MCF 10A (cell line): ENCODE measurements around the gene SARDH. TPM values are rescaled to one million over a fixed set of nuclear protein-coding genes. Genes with fewer than 3 reads are reported as not detected.

Source experiments
- BruUV-seq: library from RNA; stranded (reverse); fragments of 400-500 nt; replicated peaks from 2 replicates; lab custom pipeline; 2021; lab: Mats Ljungman, UMichigan
- CTCF ChIA-PET: fragments of 300-600 bp; sonication (Branson Sonifier 250); formaldehyde crosslinking; extraction: SDS; loops from one replicate; lab custom pipeline; 2021; ENCODE audit warnings: antibody characterized with exemption, inconsistent platforms; lab: Yijun Ruan, JAX
- POLR2A ChIA-PET: fragments of 300-600, 350-650 bp; sonication (Branson Sonifier 250); formaldehyde crosslinking; extraction: SDS; loops from one replicate; lab custom pipeline; 2020; ENCODE audit warnings: antibody characterized with exemption, inconsistent platforms; lab: Yijun Ruan, JAX
- DNase-seq: peaks from one replicate; pipeline ENCODE4 v3.0.0-alpha.2; 2018; ENCODE audit not compliant: unreplicated experiment
- H3K27ac Mint-ChIP-seq: one replicate; pipeline ENCODE4 v1.8.0; 2022; ENCODE audit warnings: mild to moderate bottlenecking, low read depth, mixed read lengths; ENCODE audit not compliant: unreplicated experiment
- H3K27me3 Mint-ChIP-seq: one replicate; pipeline ENCODE4 v1.8.0; 2022; ENCODE audit warnings: mixed read lengths; ENCODE audit not compliant: insufficient read depth, unreplicated experiment
- H3K36me3 Mint-ChIP-seq: one replicate; pipeline ENCODE4 v1.8.0; 2022; ENCODE audit warnings: mild to moderate bottlenecking, moderate library complexity, mixed read lengths; ENCODE audit not compliant: insufficient read depth, unreplicated experiment
- H3K4me1 Mint-ChIP-seq: one replicate; pipeline ENCODE4 v1.8.0; 2022; ENCODE audit warnings: mixed read lengths; ENCODE audit not compliant: insufficient read depth, unreplicated experiment
- H3K4me3 Mint-ChIP-seq: one replicate; pipeline ENCODE4 v1.8.0; 2022; ENCODE audit warnings: mild to moderate bottlenecking, moderate library complexity, mixed read lengths; ENCODE audit not compliant: unreplicated experiment
- H3K9me3 Mint-ChIP-seq: one replicate; pipeline ENCODE4 v1.8.0; 2022; ENCODE audit warnings: mixed read lengths; ENCODE audit not compliant: unreplicated experiment
- CTCF ChIP-seq: fragments of 200-600 bp; IDR thresholded peaks from one replicate; pipeline ENCODE4 v1.8.0; 2022; ENCODE audit warnings: antibody characterized with exemption, mild to moderate bottlenecking; ENCODE audit not compliant: unreplicated experiment
- intact Hi-C: fragments of 100-400 bp; cut with micrococcal nuclease; formaldehyde crosslinking; loops from 2 replicates; pipeline ENCODE4 v1.14.1; 2022
- total RNA-seq: library from RNA; stranded (reverse); gene quantifications from 2 replicates; pipeline ENCODE4 v1.2.3, GENCODE V29; 2022

SARDH gene
- total RNA-seq, 1 experiment from 2014 or later, result not detected

- intact Hi-C loops, result no loop called here
- peaks cover 18% of the 10 kb centered on the region for H3K36me3 Mint-ChIP-seq
- no peaks in the 10 kb centered on the region for H3K9me3 Mint-ChIP-seq
- H3K4me3 Mint-ChIP-seq, result no peak overlapping the region
- BruUV-seq, result no TSS peak
- H3K27ac Mint-ChIP-seq, result no peak overlapping the region
- no peak for DNase-seq
- POLR2A ChIA-PET, result no interaction called here
- CTCF ChIA-PET, result interaction anchor here (1.0 to 7.0 kb wide), 3 partner anchors 11 to 216 kb away, joined by 3 to 136 read pairs (median 3); no protein-coding TSS in a partner anchor
- no peaks in the 10 kb centered on the region for H3K4me1 Mint-ChIP-seq
- H3K27me3 Mint-ChIP-seq, result no peaks in the 10 kb centered on the region
- TF ChIP-seq CTCF, result no peak
Measured at GRCh38 chr9:133778336-133779013, 40.3 kb upstream of the SARDH start.

DNA sequence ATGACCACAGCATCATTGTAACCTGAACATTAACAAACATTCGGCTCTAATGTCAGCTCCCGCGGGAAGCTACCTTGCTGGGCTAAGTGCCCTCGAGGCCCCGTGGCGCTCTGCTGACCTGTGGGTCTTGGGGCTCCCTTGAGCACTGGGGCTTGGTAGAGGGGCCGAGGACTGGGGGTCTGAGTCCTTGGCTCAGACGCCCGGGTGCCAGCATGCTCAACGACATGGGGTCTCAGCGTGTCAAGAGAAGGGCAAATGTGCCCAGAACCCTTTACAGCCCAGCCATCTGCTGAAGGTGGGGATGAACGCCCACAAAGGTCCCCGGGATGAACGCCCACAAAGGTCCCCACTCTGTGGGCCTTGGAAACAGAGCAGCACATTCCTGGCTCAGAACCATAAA lies 39.7 kb upstream of the SARDH start:
- Mint-ChIP-seq H3K4me3 (no peak overlapping the region), H3K9me3 (no peaks in the 10 kb centered on the region), H3K27ac (no peak overlapping the region), H3K4me1 (no peaks in the 10 kb centered on the region), H3K27me3 (no peaks in the 10 kb centered on the region), H3K36me3 (peaks cover 20% of the 10 kb centered on the region)
- ChIA-PET CTCF (interaction anchor here (0.7 to 7.0 kb wide), 5 partner anchors 10 to 418 kb away, joined by 3 to 136 read pairs (median 3); no protein-coding TSS in a partner anchor), POLR2A (no interaction called here)
- TF ChIP-seq CTCF, result no peak
- BruUV-seq, result no TSS peak
- no peak for DNase-seq
- intact Hi-C loops, result no loop called here

DNA sequence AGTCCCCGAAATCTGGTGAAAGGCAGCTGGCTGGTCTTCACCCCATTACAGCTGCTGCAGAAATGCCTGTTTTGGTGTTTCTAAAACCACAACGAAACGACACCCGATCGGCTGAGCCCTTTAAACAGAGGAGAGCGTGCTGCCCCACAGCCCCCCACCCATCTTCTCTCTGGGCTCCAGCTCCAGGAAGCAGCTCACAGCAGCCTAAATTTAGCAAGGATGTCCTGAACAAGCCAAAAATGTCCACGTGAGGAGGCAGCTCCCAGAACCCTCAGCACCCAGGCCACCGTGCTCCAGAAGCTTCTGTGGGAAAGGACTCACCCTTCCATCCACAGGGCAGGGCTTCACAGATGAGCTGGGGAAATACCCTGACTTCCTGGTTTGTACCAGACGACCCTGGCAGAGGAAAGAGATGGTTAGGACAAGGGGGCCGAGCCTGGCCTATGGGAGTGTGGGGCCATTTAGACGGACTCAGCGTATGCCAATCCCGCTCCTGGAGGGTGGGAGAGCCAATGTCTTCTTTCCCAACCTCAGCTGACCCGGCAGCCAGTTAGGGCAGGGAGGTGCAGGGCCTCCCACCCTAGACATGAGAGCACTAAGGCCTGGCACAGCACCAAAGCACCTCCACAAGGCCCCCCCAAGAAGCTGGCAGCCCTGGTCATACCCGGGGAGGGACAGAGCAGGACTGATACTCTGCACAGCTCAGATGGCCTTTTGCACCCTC lies 39.1 kb upstream of the SARDH start:
- no peak for DNase-seq
- H3K9me3 Mint-ChIP-seq, result no peaks in the 10 kb centered on the region
- TF ChIP-seq CTCF, result no peak
- H3K27ac Mint-ChIP-seq, result no peak overlapping the region
- H3K4me1 Mint-ChIP-seq, result no peaks in the 10 kb centered on the region
- intact Hi-C loops, result no loop called here
- H3K4me3 Mint-ChIP-seq, result no peak overlapping the region
- ChIA-PET POLR2A (interaction anchor here (0.6 kb wide), 1 partner anchor 364 kb away, joined by 3 read pairs; no protein-coding TSS in a partner anchor), CTCF (interaction anchor here (0.6 to 2.1 kb wide), 5 partner anchors 16 to 1728 kb away, joined by 3 to 13 read pairs (median 3); no protein-coding TSS in a partner anchor)
- no TSS peak for BruUV-seq
- peaks cover 24% of the 10 kb centered on the region for H3K36me3 Mint-ChIP-seq
- H3K27me3 Mint-ChIP-seq, result no peaks in the 10 kb centered on the region
